HG03457 (cell line): Measurements from ENCODE around the gene TMEM150C.
"Not testable (repeated sequence)": the region's sequence is repeated elsewhere in the genome, so short reads cannot be mapped to it uniquely, and the experiment has no call there.

ENCODE experiments used
- ATAC-seq: cut with Tn5 transposase; IDR thresholded peaks from one replicate; pipeline ENCODE4 v1.9.1; 2021; ENCODE audit warnings: moderate number of reproducible peaks; ENCODE audit not compliant: unreplicated experiment

The TMEM150C gene

DNA sequence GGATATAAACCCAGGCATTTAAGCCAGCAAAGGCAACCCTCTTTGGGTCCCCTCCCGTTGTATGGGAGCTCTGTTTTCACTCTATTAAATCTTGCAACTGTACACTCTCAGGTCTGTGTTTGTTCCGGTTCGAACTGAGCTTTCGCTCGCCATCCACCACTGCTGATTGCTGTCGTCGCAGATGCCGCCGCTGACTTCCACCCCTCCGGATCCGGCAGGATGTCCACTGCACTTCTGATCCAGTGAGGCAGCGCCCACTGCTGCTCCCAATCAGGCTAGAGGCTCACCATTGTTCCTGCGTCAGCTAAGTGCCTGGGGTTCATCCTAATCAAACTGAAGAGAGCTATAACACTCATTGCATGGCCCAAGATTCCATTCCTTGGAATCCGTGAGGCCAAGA is 82.2 kb downstream of the TMEM150C start:
- no peak for ATAC-seq

DNA sequence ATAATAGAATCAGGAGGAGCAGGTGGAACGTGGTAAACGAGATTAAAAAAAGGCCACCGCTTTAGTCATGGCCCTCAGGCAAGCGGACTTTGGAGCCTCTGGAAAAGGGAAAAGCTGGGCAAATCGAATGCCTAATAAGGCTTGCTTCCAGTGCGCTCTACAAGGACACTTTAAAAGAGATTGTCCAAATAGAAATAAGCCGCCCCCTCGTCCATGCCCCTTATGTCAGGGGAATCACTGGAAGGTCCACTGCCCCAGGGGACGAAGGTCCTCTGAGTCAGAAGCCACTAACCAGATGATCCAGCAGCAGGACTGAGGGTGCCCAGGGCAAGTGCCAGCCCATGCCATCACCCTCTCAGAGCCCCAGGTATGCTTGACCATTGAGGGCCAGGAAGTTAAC is 84.3 kb downstream of the TMEM150C start:
- ATAC-seq, result not testable (repeated sequence)

DNA sequence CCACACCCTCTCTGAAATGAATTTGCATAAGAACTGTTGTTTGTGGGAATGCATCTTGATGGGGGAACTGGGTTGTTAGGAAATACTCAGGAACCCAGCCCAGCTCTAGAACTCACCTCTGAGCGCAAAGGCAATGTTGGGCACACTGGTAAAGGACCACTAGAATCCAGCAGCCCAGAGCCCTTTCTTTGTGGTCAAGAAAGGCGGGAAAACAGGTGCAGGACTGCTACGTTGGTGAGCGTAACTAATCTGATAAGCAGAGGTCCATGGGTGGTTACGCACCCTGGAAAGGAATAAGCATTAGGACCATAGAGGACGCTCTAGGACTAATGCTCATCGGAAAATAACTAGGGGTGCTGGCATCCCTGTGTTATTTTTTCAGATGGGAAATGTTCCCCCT is 85.9 kb downstream of the TMEM150C start:
- ATAC-seq, result not testable (repeated sequence)

DNA sequence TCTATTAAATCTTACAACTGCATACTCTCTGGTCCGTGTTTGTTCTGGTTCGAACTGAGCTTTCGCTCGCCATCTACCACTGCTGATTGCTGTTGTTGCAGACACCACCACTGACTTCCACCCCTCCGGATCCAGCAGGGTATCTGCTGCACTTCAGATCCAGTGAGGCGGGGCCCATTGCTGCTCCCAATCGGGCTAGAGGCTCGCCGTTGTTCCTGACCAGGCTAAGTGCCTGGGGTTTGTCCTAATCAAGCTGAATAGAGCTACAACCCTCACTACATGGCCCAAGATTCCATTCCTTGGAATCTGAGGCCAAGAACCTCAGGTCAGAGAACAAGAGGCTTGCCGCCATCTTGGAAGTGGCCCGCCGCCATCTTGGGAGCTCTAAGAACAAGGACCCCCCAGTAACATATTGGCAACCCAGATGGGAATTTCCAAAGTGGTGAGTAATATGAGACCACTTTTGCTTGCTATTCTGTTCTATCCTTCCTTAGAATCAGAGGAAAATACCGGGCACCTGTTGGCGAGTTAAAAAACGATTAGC is 88.1 kb downstream of the TMEM150C start:
- no peak for ATAC-seq

DNA sequence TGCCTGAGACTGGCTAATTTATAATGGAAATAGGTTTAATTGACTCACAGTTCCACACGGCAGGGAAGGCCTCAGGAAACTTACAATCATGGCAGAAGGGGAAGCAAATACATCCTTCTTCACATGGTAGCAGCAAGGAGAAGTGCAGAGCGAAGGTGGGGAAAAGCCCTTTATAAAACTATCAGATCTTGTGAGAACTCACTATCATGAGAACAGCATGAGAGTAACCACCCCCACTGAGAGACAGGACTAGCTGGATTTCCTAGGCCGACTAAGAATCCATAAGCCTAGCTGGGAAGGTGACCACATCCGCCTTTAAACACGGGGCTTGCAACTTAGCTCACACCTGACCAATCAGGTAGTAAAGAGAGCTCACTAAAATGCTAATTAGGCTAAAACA is 88.7 kb downstream of the TMEM150C start:
- not testable (repeated sequence) for ATAC-seq

DNA sequence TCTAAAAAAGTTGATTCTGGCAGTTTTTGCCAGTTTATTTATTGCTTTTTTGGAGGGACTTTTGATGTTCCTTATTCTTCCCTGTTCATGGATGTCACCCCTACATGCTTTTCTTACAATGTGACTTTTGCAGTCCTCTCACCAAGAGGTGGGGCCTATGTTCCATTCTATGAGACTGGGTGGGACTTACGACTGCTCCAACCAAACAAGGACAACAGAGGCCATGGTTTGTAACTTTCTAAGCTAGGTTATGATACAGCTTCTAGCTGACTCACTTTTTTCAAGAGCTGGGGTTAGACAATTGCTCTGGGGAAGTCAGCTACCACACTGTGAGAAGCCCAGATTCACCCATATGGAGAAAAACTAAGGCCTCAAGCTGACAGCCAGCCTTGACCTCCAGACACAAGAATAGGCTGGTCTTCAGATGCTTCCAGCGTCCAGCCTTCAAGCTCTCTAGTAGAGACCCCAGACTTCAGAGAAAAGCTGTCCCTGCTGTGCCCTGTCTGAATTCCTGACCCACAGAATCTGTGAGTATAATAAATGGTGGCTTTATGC is 91.9 kb downstream of the TMEM150C start:
- ATAC-seq, result no peak

DNA sequence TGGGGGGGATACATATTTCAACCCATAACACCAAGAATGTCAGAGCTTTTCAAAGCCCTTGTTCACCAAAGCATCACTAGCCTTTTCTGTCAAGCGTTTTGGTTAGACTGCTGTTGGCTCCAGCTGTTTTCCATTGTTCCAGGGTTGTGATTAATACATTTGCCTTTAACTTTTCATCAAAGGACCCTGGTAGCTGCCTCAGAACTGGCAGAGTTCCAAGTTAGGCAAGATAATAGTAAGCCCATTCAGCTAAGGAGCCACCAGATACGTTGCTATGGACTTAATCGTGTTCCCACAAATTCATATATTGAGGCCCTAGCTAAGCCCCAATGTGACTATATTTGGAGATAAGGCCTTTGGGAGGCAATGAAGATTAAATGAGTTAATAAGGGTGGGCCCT is 94.3 kb downstream of the TMEM150C start:
- no peak for ATAC-seq

DNA sequence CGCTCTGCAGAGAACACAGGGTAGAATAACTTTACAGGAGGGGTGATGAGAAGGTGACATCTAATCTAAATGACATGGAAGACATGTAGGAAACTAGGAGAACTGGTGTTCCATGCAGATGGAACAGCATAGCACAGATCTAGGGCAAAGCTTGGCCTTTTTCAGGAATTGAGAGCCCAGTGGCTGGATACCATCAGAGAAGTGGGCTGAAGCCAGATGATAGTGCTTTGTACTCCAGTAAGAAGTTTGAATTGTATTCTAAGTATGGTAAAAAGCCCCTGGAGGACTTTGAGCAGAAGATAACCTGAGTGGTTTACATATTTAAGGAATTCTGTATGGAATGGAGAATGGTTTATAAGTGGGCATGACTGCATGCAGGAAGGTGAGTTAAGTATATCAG is 98.6 kb downstream of the TMEM150C start:
- no peak for ATAC-seq

DNA sequence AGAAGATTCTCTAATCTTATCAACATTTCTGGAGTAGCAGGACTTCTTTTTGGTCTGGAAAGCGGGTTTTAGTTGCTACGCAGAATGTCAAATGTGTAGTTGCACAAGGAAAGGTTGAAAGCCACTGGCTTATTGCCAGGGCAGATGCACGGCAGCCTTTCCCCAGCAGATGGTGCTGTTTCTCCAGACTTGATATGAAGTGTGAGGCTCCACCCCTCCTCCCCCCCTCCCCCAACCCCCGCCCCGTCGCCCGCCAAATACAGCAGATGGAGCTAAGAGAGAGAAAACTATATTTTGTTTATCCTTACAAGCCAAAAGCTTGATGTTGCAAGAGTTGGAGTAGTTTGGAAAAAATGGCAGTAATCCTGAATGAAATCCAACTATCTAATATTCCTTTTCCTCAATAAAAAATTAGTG is 99.4 kb downstream of the TMEM150C start:
- no peak for ATAC-seq

DNA sequence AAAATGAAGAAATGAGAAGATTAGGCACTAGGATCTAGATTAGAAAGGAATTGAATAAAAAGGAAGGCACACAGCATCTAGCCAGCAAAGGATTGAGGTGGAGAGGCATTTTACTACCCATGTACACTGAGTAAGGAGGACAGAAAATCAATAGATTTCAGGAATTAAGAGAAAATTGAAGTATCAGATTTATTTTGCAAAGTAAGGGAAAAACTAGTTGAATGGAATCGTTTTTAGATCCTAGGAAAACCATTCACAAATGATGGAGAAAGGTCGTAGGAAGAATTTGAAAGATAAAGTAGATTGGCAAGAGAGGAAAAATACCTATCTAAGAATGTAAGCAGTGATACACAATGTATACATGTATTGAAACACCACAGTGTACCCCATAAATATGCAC is 100.1 kb downstream of the TMEM150C start:
- ATAC-seq, result no peak

DNA sequence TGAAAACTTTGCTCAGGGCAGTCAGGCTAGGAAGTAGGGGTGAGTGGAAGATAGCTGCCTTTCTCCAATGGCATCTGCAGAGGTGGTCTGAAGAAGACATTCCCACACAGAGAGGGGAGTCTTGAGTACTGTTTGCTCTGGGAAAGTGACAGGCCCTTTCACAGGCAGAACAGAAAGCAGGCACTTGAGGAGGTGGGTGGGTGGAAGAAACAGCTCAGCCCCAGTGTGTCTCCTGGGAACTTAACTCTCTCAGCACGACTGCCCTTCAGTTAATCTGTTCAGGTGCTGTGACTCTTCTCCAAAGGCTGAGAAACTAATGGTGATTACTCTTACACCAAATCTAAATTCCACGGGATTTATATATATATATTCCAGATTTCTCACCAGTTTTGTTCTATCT is 103.1 kb downstream of the TMEM150C start:
- ATAC-seq, result no peak

DNA sequence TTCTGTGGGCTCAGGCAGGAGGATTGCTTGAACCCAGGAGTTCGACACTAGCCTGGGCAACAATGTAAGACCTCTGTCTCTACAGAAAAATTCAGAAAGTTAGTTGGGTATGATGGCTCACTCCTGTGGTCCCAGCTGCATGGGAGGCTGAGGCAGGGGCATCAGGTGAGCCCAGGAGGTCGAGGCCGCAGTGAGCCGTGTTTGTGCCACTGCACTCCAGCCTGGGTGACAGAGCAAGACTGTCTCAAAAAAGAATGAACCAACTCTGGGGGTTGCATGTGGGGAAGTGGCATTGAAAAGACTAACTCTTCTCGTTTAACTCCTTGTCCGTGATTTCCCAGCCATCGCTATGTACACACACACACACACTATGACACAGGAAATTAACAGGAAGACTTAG is 104.5 kb downstream of the TMEM150C start:
- no peak for ATAC-seq

DNA sequence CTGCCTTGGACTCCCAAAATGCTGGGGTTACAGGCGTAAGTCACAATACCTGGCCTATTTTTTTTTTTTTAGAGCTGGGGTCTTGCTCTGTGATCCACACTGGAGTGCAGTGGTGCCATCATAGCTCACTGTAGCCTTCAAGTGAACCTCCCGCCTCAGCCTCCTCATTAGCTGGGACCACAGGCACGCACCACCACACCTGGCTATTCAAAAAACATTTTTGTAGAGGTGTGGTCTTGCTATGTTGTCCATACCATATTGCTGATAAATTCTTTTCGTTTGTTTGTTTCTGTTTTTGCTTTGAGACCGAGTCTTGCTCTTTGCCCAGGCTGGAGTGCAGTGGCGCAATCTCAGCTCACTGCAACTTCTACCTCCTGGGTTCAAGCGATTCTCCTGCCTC is 109.8 kb downstream of the TMEM150C start:
- ATAC-seq, result no peak

DNA sequence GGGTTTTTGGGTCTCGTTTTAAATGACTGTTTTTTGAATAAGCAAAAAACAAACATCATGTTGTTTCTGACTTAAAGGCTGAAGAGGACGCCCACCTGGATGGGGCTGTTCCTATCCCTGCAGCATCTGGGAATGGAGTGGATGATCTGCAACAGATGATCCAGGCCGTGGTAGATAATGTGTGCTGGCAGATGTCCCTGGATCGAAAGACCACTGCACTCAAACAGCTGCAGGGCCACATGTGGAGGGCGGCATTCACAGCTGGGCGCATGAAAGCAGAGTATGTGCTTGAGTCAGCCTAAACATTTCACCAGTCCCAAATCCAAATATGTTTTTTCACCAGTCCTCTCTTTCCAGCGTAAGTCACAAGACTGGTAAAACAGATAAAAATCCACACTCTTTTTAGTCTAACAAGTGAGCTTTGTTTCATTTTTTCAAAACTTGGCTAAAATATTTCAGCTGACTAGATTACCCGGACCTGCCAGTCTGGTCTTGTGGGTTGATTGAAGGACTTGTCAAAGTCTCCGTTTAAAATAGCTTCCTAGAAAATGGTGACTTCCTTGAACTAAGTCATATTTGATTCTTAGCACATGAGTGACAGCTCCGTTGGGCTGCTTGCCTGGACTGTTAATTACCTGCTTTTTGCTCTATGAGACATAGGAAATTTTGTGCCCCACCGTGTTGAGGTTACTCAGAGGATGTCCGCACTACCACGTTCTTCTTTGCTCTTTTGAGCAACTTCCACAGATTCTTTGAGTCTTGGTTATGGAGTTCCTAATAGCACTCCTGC is 110.6 kb downstream of the TMEM150C start:
- ATAC-seq, result no peak

DNA sequence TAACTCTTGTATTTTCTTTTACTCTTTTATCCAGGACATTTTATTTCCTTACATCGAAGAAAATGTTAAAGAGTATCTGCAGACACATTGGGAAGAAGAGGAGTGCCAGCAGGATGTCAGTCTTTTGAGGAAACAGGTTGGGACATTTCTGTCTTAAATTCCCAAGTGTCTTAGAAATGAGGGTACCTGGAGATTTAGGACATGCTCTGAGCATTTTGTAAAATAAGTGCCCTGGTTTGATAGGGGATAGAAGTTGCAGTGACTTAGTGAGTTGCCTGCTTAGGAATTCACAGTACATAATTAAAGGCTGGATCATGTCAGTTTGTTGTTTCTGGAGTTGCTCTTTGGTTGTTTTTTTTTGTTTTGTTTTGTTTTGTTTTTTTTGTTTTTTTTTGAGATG is 113.9 kb downstream of the TMEM150C start:
- no peak for ATAC-seq

DNA sequence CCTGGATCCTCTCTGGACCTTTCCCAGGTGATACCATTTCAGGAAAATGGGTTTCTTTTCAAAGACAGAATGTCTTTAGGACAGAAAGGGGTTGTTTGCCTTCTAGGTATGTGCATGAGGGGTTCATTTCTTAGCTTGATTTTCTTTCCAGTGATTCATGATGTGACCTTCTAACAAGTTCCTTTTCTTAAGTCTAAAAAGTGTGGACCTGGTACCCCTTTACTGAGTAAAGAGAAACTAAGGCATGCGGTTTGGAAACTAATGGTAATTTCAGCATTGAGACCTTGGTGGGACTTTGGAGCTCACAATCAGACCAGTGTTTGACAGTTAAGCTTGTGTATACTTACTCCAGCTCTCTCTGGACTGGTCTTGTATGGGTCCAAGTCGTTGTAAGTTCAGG is 122.7 kb downstream of the TMEM150C start:
- ATAC-seq, result no peak

DNA sequence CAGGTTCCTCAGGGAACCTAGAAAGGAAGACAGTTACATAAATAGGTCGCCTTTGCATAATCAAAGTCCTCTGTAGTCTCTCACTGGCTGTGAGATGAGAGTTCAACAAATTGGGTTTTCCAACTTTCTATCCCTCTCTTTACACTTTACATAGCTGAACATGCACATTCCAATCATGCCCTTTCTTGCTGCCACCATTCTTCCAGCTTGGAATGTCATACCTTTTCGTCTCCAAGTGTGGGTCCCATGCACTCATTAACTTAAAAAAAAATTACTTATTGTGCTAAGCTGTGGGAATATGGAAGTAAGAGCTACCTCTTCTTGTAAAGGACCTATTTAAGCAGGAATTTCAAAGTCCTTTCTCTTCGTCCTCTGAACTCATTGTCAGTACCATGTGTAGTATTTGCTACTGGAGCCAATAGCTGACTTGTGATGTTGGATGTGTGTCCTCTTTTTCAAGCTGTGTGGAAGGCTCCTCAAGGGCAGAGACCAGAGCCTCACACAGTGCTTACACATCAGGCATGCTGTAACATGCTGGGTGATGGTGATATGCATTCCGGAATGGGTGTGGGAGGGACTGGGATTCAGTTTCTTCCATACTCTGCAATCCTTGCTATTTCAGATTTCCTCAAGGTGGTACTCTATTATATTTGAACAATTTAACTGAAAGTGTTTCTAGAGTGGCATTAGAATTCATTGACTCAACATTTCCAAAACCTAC is 124.3 kb downstream of the TMEM150C start:
- no peak for ATAC-seq

DNA sequence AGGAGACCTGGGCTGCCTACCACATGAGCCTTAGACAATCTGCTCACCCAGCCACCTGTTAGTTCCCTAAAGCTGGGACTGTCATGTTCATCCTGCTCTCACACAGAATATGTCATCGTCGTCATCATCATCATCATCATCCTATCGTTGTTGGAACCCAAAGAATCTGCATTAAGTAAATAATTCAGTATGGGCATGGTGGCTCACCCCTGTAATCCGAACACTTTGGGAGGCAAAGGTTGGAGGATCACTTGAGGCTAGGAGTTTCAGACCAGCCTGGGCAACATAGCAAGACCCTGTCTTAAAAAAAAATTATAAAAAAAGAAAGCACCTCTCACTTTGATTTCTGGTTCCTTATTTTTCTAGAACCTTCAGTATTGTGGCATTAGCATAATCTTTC is 125.0 kb downstream of the TMEM150C start:
- ATAC-seq, result no peak

DNA sequence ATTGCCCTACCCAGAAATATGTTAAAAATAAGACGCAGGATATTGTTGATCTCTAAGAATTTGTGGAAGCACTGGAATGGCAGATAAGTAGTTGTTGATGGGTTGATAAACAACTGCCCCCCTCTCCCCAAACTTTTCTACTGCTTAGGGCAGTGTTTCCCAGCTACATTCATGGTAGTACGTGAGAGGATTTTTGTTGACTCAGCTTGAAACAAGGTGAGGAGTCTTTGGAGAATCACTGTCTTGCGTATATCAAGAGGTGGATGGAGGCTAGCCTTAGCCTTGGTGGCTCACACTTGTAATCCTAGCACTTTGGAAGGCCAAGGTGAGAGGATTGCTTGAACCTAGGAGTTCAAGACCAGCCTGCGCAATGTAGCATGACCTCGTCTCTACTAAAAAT is 125.7 kb downstream of the TMEM150C start:
- ATAC-seq, result no peak

DNA sequence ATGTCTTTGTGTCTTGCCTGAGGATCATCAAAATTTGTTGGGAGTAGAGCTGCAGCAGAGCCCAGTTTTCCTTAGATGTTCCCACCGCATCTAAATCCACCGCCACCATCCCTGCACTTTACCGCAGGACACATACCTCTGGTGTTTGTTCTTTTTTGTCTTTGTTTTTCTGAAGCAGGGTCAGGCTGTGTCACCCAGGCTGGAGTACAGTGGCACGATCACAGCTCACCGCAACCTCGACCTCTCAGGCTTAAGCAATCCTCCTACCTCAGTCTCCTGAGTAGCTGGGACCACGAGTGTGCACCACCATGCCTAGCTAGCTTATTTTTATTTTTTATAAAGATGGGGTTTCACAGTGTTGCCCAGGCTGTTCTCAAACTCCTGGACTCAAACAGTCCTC is 126.8 kb downstream of the TMEM150C start:
- no peak for ATAC-seq

DNA sequence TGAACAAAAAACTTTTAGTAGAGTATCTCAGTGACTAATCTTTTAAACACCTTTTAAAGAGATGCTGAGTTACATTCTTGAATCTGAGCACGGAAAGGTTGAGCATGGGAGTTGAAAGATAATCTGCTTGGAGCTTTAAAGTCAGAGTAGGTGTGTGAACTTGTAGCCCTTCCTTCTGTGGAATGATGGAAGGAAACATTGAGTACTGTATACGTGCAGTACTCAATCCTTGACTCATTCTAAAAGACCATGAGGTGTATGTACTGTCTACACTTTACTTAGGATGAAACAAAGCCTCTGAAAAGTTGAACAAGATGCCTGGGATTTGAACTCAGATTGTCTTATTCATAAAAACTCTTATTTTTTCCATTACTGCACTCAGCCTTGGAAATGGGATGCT is 128.0 kb downstream of the TMEM150C start:
- ATAC-seq, result no peak
